GDM1 (cell line): ENCODE data around the gene LSG1.
"Not testable (repeated sequence)": the region's sequence is repeated elsewhere in the genome, so short reads cannot be mapped to it uniquely, and the experiment has no call there.

ENCODE experiments used
- DNase-seq: peaks from one replicate; lab custom pipeline; 2025; lab: John Stamatoyannopoulos, UW

Gene LSG1

DNA sequence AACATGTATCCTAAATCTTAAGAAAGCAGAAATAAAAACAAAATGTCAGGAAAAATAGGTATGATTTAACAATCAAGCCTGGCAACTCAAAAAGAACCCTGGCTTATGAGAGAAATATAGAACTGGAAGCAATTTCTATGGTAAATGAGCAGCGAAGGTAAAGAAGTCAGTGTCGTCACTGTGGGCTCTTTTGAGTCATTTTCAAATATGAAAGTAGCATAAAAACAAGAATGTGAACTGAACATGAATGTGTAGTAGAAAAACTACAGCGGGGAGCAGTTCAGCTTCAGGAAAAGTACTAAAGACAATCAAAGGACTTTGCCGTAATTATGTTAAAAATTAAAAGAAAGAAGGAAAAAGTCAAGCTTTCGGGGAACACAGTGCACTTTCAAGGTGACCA, 17.5 kb downstream of the LSG1 start:
- no peak for DNase-seq

DNA sequence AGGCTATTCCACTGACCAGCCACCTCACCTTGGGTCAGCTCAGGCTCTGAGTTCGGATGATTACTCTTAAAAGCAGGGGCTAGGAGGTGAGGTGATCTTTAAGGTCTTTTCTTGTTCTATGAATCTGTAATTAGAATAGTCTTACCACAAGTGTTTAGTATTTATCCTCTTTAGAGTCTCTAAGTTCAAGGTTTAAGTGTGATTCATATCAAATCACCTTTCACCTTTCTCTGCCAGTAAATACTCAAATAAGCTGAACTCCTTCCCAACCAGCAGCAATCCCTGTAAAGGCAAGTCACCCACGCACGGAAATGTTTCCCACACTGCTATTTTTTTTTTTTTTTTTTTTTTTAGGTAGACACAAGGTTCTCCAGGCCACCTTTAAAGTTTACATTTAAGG, 24.2 kb downstream of the LSG1 start:
- DNase-seq = no peak

DNA sequence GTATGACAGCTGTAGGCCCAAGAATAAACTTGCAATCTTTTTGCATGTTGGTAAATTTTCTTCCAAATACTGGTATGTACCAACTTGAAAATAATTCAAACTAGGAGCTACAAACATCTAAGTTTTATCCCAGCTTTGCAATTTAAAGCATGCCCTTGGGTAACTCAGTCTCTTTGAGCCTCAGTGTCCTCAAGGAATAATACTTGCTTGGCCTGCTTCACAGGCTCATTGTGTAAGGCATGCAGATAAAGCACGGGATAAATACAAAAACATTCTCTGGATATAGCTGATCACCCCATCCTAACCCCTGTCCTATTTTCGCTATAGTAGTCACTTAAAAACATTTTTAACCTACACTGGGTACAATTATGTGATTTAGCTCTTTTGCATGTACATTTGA, 29.2 kb downstream of the LSG1 start:
- no peak for DNase-seq

DNA sequence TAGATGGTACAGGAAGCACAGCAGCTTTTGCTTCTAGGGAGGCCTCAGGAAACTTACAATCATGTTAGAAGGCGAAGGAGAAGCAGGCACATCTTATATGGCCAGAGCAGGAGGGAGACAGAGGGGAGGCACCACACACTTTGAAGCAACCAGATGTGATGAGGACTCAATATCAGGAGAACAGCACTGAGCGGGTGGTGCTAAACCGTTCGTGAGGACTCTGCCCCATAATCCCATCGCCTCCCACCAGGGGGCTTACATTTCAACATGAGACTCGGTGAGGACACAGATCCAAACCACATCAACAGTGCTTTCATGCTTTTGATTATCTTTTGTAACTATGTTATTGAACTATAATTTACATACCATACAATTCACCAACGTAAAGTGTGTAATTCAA, 31.2 kb downstream of the LSG1 start:
- no peak for DNase-seq

DNA sequence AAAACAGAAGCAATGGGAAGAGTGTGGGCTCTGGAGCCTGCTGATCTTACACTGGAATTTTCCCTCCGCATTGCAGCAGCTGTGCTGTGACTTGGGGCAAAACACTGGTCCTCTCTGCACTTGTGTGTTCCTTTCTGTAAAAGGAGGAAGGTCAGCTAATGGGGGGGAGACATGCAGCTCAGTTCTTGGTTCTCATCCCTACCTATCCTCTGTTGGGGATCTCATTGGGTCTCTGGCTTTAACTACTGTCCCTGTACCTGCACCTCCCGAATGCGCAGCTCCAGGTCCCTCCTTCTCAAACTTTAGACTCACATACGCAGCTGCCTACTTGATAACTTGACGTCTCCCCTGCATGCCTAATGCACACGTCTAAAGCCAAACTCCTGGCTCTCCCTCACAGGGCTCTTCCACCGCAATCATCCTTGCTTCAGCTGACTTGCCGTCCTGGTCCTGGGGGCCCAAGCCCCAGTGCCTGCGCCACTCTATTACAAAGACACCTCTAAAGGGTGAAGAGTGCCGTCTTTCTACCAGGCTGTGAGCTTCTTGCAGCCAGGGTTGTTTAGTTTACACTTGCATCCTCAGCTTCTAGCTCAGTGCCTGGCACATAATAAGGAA, 32.9 kb downstream of the LSG1 start:
- no peak for DNase-seq

DNA sequence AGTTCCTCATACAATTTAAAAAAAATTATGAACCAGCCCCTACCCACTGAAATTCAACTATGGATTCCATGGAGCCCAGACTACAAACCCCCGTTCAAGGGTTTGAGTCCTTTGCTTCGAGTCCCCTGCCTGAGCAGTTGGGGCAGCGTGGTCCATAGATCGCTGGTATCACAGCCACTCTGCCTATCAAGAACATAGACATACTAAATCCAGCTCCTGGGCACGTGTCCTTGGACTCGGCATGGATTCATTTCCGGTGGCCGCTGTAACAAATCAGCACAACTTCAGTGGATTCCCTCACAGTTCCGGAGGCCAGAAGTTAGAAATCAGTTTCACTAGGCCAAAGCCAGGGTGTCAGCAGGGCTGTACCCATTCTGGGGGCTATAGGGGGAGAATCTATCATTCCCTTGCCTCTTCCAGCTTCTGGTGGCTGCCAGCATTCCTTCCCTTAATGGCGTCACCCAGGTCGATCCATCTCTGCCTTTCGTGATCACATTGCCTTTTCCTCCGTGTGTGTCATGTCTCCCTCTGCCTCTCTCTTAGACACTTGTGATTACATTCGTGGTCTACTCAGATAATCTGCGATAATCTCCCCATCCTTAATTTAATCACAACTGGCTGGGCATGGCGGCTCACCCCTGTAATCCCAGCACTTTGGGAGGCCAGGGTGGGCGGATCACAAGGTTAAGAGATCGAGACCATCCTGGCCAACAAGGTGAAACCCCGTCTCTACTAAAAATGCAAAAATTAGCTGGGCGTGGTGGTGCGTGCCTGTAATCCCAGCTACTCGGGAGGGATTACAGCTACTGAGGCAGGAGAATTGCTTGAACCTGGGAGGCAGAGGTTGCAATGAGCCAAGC, 34.2 kb downstream of the LSG1 start:
- DNase-seq = no peak

DNA sequence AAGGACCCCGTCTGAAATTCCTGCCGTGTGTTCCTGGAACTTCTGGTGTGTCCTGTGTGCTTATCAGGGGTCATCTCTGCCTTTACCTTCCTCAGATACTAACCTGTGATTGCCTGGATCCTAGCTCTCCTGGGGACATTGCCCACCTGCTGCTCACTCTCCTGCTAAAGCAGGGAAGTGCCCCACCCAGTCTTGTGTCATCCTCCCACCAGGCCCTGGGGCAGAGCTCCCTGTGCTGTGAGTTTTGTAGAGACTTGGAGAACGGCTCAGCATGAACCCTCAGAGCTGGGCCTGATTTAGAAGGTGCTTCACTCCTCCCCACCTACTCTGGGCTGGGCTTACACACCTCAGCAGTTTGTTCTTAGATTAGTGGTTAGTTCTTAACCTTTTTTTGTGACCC, 34.9 kb downstream of the LSG1 start:
- no peak for DNase-seq

DNA sequence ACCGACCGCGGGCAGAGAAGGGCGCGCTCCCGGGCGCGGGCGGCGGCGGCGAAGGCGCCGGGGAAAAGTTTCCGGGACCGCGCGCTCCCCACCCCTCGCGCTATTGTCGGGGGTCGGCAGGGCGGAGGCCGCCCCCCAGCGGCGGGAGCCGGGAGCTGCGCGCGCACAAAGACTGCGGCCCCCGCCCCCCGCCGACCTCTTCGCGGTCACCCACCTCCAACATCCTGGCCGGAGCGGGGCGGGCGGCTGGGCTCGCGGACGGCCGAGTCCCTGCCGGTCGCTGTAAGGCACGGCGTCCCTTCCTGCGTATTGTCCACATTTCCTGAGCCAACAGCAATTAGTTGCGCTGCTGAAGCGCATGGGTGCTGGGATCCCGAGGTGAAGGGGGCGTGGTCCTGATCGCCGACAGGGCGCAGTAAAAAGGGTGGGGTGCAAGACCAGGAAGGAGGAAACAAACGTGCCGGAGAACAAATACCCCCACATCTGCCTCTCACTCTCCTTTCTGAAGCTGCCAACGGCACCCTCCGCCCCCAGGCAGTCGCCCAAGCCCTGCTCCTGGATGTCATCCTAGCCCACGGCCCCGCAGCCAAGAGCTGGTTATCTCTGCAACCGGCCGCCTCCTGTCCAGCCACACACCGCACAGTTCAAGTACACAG, 38.5 kb downstream of the LSG1 start, which contains the start of gene TMEM44:
Gene TMEM44, minus strand, starts transcription at position 71 of the 656 bp plus-strand sequence. CDS start 204 bp downstream, outside the sequence.
- DNase-seq = peak; percentile 77

DNA sequence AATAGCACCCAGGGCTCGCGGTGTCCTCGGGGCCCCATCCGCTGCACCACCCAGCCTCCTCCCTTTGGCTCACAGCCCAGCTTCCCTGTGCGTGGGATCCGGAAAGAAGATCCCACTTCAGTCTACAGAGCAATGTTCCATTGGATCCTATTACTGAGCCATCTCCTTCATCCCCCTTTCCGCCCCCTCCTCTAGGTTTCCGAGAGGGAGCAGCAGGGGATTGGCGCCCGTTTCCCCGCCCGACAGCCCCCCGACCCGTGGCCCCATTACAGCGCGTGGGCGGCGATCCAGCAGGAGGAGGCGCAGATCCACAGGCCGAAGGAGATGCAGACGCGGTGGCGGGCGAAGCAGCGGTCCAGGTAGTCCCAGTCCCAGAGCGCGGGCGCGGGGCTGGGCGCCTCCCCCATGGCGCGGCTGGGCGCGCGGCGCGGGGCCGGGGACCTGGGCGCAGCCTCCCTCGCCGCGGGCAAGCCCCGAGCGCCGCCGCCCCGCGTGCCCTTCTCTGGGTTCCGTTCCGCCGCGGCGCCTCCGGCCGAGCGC, 39.1 kb downstream of the LSG1 start:
- peak; percentile 64 for DNase-seq

DNA sequence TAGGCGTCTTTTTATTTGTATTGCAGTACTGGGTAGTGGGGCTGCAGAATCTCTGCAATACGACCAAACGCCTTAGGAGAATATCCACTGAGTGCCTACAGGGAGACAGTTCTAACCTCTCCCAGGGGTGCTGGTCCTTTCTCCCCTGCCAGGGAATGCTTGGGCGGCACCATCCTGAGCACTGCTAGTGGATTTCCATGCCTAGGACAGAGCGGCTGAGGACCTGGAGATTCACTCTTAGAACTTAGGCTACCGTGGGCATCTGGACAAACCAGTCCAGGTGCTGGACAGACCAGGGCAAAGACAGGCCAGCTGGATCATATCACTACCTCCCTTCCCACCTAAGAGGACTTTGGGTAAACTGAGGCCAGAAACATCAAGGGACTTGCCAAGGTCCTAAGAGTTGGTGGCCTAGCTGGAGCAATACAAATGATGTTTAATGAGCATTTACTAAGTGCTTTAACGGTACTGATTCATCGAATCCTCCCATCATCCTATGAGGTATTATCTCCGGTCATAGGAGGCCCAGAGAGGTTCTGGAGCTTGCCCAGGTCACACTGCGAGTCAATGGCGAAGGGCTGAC, 39.7 kb downstream of the LSG1 start:
- DNase-seq = no peak

DNA sequence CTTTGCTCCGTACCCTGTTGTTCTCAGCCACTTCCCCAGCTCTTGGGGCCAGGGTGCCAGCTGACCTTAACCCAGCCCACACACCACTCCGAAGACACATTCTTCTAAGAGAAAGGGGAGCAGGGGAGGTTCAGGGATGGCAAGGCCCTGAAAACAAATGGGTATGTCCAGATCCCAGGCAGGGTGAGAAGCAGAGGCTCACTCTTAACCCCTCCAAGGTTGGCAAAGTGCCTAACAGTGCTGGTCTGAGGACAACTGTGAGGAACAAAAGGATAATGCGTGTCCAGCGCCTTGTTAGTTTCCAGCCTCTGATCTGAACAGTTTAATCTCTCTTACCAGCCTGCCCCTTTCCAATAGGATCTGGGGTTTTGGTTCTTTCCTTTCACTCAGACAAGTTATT, 40.3 kb downstream of the LSG1 start:
- no peak for DNase-seq

DNA sequence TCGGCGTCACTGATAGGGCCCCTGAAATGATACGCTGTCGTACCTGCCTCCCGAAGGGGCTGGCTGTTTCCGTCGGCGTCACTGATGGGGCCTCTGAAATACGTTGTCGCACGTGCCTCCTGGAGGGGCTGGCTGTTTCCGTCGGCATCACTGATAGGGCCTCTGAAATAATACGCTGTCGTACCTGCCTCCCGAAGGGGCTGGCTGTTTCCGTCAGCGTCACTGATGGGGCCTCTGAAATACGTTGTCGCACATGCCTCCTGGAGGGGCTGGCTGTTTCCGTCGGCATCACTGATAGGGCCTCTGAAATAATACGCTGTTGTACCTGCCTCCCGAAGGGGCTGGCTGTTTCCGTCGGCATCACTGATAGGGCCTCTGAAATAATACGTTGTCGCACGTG, 41.3 kb downstream of the LSG1 start:
- not testable (repeated sequence) for DNase-seq

DNA sequence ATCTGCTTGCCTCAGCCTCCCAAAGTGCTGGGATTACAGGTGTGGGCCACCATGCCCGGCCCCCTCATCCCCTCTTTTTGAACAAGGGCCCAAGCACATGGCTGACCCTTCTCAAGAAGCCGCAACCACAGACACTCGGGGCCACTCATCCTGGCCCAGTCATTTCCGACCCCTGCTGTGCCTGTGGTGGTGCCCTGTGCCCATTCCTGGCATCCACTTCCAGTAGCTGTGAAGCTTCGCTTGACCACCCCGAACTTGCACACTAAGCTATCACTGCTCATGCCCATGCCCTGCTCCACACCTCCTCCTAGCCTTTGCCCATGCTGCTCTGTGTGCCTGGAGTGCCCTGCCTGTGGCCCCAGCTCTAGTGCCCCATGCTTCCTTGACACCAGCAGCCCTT, 47.0 kb downstream of the LSG1 start:
- no peak for DNase-seq

DNA sequence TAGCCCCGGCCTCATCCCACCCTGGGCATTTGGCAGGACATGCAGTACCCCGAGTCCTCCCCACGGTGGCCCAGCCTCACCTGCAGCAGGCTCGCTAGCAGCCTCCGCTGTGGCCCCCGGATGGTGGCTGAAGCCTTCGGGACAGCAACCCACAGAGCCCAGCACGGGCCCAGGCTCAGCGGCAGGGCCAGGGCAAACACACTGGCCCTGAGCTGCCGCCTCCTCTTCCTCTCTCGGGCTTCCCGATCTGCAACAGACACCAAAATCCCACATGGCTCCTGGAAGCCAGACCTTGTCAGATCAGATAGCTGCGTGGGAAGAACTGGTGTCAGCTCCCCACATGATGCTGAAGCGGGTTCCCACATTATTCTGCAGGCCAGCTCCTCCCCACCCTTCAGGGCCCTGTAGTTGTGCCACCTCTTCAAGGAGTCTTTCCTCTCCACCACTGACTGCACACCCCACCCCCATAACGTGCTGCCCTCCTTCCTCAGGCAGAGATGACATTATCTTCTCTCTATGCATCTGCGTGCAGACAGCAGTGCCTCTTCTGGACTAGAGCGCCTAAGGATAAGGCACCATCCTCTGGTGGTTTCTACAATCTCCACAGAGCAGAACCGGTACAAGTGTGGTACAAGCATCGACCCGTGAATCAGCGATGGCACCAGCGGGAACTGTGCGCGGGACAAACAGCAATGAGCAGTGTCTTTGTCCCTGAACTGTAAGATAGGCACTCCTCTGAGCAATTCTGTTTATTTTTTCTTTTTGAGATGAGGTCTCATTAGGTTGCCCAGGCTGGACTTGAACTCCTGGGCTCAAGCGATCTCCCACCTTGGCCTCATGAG, 48.3 kb downstream of the LSG1 start:
- DNase-seq = no peak

DNA sequence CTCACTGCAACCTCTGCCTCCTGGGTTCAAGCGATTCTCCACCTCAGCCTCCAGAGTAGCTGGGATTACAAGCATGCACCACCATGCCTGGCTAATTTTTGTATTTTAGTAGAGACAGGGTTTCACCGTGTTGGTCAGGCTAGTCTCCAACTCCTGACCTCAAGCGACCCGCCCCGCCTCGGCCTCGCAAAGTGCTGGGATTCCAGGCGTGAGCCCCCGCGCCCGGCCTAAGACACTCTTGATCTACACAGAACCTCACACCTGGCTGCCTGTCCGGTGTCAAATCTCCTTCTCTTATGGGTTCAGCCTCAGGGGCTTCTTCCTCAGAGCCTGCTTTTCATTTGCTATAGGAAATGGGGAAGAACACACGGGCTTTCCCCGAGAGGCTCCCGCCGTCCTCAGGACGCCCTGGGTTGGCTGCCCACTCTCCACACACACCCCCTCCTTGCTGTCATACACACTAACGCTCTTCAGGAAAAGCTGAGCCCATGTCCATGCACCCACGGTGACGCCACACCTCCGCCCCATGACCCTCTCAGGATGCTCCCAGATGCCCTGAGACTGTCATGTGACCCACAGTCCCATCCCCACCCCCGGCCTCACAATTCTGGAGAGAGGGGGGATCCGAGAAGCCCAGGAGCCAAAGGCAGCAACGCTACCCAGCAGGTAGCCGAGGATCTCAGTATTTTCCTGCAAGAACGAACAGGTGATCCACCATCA, 49.2 kb downstream of the LSG1 start:
- DNase-seq = no peak

DNA sequence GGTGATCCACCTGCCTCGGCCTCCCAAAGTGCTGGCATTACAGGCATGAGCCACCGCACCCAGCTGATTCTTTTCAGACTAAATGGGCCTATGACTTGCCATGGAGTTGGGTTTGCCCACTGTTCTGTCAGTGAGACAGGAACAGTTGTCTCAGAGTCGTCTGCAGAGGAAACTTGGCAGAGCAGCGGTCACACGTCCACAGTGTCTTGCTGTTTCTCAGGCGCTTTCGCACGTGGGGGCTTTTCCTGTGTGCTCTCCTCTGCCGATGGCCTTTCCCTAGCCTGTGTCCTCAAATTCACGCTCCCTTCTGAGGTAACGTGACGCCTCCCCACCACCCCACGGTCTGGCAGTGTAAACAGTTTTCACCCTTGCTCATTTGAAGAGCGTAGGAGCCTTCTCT, 50.0 kb downstream of the LSG1 start:
- no peak for DNase-seq

DNA sequence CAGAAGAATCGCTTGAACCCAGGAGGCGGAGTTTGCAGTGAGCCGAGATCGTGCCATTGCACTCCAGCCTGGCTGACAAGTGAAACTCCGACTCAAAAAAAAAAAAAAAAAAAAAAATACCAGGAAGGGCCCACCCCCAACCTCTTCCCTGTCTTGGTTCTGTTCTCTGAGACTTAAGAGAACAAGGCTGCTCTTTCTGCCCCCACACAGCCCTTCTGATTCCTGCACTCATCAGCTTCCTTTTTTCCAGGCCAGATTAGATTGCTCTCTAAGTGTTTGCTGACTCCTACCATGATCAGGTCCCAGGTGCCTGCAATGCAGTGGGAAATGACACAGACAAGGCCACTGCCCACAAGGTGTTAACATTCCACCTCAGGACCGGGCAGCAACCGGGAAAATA, 51.8 kb downstream of the LSG1 start:
- DNase-seq = no peak

DNA sequence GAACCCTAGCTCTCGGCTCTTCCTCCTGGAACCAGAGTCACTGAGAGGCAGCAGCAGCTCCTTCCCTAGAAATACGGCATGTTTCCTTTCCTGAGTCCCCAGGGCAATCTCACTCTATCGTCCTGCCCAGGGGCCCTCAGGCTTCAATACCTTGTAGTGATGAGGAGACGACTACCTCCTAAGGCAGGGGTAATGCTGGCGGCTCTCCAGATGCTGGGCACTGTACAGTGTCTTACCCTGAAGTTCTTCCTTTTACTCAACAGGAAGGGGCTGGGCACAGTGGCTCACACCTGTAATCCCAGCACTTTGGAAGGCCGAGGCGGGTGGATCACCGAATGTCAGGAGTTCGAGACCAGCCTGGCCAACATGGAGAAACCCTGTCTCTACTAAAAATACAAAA, 52.2 kb downstream of the LSG1 start:
- no peak for DNase-seq

DNA sequence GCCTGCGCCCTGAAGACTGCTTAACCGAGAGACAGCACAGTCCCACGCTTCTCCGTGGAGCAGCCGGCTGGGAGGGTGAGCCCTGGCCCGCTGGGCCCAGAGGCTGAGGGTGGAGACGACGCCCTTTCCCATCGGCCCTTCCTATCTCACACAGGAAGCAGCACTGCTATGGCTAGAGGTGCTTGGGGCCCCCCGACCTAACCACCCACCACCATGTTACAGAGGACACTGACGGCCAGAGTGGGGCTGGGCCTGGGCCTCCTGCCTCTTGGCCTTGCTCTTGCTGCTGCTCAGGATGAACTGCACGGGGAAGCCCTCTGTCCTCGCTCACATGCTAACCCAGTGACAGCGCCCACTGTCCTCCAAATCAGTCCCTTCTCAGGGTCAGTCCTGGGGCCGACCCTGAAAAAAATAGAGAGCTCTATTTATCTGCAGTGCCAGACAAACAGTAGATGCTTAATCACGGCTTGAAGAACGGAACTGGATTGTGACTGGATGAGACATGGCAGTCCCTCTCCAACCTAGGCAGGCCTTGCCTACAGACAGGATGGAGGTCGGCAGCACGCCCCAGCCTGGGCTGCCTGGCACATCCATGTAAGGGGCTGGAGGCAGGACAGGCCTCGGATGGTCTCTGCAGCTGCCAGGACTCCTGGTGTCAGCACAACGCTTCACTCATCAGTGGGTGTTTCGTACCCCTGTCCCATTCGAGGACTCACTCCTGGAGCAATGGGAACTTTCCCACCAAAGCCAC, 53.0 kb downstream of the LSG1 start:
- DNase-seq = no peak

DNA sequence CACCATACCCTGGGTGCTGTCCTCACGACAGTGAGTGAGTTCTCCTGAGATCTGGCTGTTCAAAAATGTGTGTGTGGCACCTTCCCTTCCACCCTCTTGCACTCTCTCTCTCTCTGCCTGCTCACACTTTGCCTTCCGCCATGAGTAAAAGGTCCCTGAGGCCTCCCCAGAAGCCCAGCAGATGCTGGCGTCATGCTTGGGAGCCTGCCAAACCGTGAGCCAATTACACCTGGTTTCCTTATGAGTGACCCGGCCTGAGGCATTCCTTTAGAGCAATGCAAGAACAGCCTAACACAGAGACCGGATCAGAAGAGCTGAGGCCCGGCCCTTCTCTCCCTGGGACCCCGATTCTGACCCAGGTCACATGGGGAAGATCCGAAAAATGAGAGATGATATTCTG, 54.2 kb downstream of the LSG1 start:
- DNase-seq = no peak
